Right hindlimb (tissue), 1 donor: Measurements from ENCODE around the gene ORC1.
A peak's percentile ranks its signal among the peaks of the same experiment; 100 is the strongest.
"Not testable (repeated sequence)": the region's sequence is repeated elsewhere in the genome, so short reads cannot be mapped to it uniquely, and the experiment has no call there.

Experiments used
- DNase-seq: peaks from one replicate; pipeline ENCODE4 v3.0.0-alpha.2; 2018

ORC1 gene

GRCh38 chr1:52369851-52370250 is 34.4 kb downstream of the ORC1 start:
- not testable (repeated sequence) for DNase-seq

DNA sequence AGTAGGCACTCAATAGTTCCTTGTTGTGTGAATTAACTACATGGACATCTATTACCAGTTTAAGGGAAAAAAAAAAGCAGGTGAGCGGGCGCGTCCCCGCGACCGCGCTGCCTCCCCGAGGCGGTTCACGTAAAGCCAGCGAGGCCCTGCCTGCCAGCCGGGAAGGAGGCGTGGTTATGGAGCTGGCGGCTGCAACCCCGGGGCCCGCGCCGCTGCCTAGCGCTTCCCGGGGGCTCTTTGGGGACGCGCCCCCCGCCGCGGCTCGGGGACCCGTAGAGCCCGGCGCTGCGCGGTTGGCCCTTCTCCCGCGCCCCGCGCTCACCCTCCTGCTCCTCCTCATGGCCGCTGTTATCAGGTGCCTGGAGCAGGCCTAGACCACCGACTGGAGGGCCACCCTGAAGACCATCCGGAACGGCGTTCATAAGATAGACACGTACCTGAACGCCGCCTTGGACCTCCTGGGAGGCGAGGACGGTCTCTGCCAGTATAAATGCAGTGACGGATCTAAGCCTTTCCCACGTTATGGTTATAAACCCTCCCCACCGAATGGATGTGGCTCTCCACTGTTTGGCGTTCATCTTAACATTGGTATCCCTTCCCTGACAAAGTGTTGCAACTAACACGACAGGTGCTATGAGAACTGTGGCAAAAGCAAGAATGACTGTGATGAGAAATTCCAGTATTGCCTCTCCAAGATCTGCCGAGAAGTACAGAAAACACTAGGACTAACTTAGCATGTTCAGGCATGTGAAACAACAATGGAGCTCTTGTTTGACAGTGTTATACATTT is 35.6 kb downstream of the ORC1 start:
- DNase-seq = no peak

DNA sequence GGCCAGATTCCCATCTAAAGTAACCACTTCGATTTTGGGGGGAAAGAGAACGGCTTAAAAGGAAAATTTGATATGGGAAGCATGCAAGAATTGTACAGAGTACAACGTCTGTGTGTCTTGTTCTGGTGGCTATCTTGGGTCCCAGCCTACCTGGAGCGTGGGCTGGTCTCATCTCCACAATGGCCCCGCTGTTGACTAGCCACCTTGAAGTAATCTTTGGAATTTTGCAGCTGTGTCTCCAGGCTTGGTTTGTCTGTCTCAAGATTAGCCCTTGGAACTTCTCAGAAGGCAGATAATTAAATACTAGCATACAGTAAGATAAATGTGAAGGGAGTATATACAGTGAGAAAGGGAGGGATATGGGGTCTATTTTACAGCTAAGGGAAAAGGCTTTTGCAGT is 37.0 kb downstream of the ORC1 start:
- no peak for DNase-seq

- DNase-seq = no peak
Measured at GRCh38 chr1:52366517-52366827, 37.8 kb downstream of the ORC1 start.

DNA sequence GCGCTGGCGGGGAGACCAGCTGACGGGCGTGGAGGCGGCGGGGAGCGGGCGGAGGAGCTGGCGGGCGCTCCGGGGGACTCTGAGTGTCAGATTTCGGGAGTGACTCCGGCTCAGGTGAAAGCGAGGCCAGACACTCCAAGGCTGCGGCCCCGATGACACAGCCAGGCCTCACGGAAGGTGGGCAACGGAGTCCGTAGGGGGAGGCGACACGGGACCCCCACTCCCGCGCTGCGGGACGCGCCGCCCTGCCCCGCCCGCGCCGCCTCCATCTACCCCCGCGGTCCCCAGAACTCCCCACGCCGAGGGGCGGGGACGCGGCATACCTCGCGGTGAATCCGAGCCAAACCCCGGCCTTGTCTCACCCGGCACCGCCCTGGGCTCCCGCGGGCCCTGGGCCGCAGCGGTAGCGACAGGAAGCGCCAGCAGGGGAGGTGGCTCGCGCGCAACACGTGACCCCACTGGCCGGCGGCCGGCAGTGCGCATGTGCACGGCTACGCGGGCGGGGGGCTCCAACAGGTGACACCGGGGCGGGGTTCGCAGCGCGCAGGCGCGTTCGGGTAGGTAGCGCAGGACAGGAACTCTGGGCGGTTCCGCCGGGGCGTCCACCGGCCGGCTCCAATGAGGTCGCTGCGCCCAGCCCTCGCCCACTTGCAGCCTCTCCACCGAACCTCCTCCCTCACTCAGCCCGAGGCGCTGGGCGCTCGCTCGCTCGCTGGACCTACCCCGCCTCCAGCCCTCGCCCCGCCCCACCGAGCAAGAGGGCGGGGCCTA is 38.3 kb downstream of the ORC1 start, which contains the start of gene CC2D1B:
Gene CC2D1B (minus strand): TSS at position 460 of the 771 bp plus-strand sequence. CDS start 1,585 bp downstream, outside the sequence.
- DNase-seq = peak; percentile 98

DNA sequence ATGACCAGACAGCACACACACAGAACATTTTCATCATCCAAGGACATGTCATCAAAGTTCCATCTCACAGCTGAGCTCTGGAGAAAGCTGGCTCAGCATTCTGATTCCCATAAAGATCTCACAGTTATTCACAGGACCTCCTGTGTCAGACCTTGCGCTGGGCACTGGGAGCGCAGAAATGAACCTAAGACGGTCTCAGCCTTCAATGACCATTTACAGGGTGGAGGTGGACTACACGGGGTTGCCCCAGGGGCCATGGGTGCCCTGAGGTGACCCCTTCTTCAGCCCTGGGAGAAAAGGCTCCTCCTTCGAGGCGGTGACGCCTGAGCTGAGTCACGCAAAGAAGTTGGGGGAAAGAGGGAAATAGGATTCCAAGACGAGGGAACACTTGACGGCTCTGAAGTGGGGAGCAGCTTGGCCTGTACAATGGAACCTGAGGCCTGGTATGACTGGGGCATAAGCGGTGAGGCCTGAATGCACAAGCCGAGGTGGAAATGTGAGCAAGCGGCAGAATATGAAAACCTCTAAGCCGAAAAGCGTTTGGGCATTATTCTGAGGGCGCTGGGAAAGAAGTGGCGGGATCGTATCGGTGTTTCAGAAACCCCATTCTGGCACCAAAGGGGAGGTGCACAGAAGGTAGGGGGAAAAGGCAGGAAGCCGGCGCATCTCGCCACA is 39.0 kb downstream of the ORC1 start:
- DNase-seq = peak; percentile 39

DNA sequence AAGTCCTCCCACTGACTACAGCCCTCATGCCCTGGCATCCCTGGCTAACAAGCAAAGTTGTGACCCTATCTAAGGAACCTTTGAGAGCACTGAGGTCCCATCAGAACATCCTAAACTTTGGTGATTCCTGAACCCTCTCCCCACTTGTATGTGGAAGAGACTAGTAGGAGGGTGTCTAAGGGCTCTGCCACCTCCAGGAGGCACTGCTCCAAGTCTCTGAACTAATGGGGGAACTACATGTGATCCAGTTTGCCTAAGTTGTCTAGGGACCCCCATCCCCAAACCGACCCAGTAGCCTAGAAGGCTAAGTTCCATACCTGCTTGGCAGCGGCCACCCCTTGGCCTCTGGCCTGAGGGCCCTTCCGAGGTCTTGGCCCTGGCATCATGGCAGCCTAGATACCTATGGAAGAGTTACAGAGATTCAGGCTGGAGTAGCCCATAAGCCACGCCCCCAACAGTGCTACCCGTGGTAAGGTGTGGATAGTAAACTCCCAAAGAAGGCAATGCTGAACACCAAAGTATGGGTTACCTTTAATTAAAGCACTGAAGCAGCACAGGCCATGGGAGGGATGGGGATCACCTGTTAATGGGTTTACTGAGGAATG is 39.9 kb downstream of the ORC1 start:
- no peak for DNase-seq

- DNase-seq = no peak
Measured at GRCh38 chr1:52360595-52360968, 43.6 kb downstream of the ORC1 start.

- DNase-seq = no peak
Measured at GRCh38 chr1:52359676-52360594, 44.3 kb downstream of the ORC1 start.

DNA sequence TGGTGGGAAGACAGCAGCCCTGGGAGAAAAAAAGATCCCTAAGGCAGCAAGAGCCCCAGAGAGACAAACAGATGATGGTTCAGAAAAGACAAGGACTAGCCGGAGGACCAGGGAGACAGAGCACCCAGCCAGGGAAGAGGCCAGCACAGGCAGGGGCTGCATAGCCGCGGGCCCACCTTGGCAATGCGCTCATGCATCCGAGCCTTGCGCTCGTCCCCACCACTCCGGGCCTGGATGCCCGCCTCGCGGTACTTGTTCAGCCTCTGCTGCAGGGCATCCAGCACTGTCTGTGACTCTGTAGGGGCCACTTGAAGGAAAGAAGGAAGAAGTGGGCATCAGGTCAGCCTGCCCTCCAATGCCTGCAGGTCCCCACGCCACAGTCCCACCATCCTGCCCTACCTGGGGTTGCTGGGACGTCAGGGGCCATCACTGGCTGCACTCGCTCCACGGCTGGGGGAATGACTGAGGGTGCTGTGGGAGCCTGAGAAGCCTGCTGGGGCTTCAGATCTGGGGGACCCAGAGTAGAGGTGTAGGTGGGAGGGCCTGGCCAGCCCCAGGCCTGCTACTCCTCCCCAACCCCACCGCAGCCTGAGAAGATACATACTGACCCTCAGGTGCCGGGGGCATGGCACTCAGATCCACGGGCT is 45.2 kb downstream of the ORC1 start:
- no peak for DNase-seq

DNA sequence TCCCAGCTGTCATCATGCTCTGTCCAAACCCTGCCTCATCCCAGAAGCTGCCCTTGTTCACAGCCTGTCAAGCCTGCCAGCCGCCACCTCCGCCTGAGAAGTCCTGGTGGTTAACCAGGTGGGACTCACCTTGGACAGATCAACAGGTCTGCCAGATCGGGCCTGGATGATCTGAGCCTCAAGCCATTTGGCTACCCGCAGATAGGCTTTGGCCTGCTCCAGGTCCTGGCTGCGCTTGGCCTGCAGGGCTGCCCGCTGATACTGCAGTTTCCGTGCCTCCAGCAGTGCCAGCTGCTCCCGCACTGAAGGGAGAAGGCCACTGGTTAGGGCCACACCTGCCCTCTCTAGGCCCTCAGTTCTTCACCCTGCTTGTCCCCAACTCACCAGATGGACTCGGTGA is 46.8 kb downstream of the ORC1 start:
- no peak for DNase-seq

GRCh38 chr1:52356818-52357355 is 47.3 kb downstream of the ORC1 start:
- DNase-seq = no peak

DNA sequence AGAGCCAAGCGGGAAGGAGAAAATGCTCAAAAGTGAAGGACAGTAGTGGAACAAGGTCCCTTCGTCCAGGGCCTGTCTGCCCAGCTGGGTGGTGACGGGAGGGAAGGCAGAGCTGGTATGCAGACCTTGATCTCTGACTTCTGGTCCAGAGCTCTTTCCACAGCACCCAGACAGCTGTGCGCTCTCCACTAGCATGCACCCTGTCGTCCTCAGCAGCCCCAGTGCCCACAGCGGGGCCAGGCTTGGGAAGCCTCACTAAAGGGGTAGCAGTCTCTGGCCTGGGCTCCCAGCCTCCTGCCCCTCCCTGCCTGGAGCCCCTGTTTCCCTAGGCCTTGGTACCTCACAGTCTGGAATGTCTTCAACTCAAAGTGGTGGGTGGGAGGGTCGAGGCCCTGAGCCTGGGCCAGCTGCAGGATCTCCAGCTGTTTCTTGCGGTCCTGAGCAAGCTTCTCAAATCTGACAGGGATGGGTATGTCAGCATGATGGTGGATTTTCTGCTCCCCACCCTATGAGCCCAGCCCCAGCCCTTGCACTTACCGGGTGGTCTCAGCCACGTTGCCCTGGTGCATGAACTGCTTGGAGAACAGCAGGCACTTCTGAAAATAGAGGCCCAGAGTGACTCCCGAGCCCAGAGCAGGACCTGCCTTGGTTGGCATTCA is 48.2 kb downstream of the ORC1 start:
- DNase-seq = no peak

DNA sequence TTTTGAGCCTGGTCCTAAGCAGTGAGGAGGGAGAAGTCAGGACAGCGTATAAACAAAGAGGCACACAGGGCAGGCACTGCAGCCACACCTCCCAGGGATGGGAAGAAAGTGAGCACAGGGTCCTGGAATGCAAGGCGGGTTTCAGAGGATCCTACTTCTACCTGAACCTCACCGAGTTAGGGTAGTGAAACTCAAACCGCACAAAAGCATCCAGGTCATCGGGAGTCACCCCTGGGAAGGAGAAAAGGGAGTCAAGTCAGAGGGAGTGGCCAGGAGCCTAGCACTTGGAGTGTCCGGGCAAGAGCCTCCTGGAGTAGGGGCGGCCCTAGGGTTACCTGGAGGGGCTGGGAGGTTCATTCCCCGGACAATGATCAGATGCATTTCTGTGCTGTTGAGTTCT is 48.8 kb downstream of the ORC1 start:
- DNase-seq = no peak

- no peak for DNase-seq
Measured at GRCh38 chr1:52352690-52353089, 51.5 kb downstream of the ORC1 start.

GRCh38 chr1:52348704-52349300 is 55.4 kb downstream of the ORC1 start:
- DNase-seq = peak; percentile 63

- no peak for DNase-seq
Measured at GRCh38 chr1:52346653-52347052, 57.6 kb downstream of the ORC1 start.

DNA sequence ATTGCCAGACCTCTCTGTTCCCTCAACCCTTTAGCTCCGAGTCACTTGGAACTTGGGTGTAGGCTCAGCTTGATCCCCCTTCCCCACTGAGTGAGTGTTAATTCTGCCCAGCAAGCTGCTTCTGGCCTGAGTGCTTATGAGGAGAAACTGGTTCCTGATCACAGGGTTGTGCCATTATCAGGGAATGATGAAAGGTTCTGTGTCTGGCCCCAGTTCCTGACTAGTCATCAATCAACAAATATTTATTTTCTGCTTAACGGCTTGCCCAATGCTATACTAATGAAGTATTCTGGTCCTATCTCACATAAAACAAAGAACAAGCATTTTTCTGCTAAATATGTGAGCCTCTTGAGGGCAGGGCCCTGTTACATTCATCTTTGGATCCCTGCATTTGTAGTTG is 59.0 kb downstream of the ORC1 start:
- no peak for DNase-seq

GRCh38 chr1:52343979-52344378 is 60.2 kb downstream of the ORC1 start:
- DNase-seq = no peak

DNA sequence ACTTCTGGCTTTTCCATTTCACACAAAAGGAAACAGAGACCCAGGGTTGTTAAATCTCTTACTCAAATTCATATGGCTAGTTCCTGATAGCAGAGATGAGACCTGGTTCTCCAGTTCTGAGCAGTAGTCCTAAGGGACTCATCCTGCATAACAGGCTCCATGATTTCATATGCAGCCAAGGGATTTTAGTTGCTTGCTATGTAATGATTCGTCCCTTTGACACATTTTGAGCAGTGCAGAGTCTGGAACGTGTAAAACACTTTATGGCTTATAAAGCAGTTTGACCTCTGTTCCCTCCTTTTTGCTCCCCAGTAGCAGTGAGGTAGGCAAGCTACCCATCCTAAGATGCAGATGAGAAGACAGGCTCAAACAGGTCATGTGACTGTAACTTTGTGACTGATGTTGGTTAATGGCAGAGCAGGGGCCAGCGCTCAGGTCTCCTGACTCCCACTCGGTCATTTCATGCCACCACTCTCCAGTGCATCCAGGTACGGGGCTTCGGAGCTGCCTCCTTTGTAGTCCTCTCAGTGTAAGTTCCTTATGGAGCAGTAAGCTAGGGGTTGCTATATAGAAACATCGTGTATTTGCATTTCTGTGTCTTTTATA is 62.5 kb downstream of the ORC1 start:
- no peak for DNase-seq
